H9 (cell line): ENCODE data around the gene CTNNBL1. TPM values are rescaled to one million over a fixed set of nuclear protein-coding genes. Genes with fewer than 3 reads are reported as not detected.

Experiments
- DNase-seq: peaks from one replicate; pipeline ENCODE4 v3.0.0-alpha.2; 2017
- H2AFZ ChIP-seq: one replicate; pipeline ENCODE4 v1.6.1; 2013; ENCODE audit warnings: mild to moderate bottlenecking, low read length, control low read depth, moderate library complexity
- H2AK5ac ChIP-seq: 2 replicates; pipeline ENCODE4 v1.6.1; 2013; ENCODE audit warnings: low read length, control low read depth, mixed read lengths; ENCODE audit not compliant: insufficient read length
- H2BK120ac ChIP-seq: one replicate; pipeline ENCODE4 v1.6.1; 2013; ENCODE audit warnings: low read depth, mild to moderate bottlenecking, low read length, control low read depth, inconsistent platforms; ENCODE audit not compliant: poor library complexity, severe bottlenecking
- H2BK12ac ChIP-seq: 2 replicates; pipeline ENCODE4 v1.6.1; 2013; ENCODE audit warnings: low read length, control low read depth, mixed read lengths, low read depth; ENCODE audit not compliant: insufficient read length
- H2BK15ac ChIP-seq: 2 replicates; pipeline ENCODE4 v1.6.1; 2013; ENCODE audit warnings: low read depth, low read length, control low read depth
- H2BK20ac ChIP-seq: one replicate; pipeline ENCODE4 v1.6.1; 2013; ENCODE audit warnings: low read depth, mild to moderate bottlenecking, low read length, control low read depth, inconsistent platforms; ENCODE audit not compliant: poor library complexity, severe bottlenecking
- H2BK5ac ChIP-seq: 2 replicates; pipeline ENCODE4 v1.6.1; 2013; ENCODE audit warnings: low read length, control low read depth, mixed read lengths; ENCODE audit not compliant: insufficient read length
- H3K14ac ChIP-seq: 2 replicates; pipeline ENCODE4 v1.6.1; 2013; ENCODE audit warnings: low read length, control low read depth; ENCODE audit not compliant: insufficient read depth
- H3K18ac ChIP-seq: 2 replicates; pipeline ENCODE4 v1.6.1; 2013; ENCODE audit warnings: low read depth, mild to moderate bottlenecking, mixed read lengths, low read length, control low read depth; ENCODE audit not compliant: insufficient read length
- H3K23ac ChIP-seq: 2 replicates; pipeline ENCODE4 v1.6.1; 2013; ENCODE audit warnings: low read length, control low read depth, mixed read lengths, low read depth; ENCODE audit not compliant: insufficient read length
- H3K23me2 ChIP-seq: 2 replicates; pipeline ENCODE4 v1.6.1; 2013; ENCODE audit warnings: low read depth, mild to moderate bottlenecking, mixed read lengths, low read length, control low read depth; ENCODE audit not compliant: insufficient read length, poor library complexity, severe bottlenecking
- H3K27ac ChIP-seq: 2 replicates; pipeline ENCODE4 v1.5.1; 2013; ENCODE audit warnings: low read length, control low read depth, mixed read lengths, low read depth; ENCODE audit not compliant: insufficient read length
- H3K27me3 ChIP-seq: 2 replicates; pipeline ENCODE4 v1.6.1; 2013; ENCODE audit warnings: low read length, control low read depth, inconsistent platforms; ENCODE audit not compliant: insufficient read depth
- H3K4ac ChIP-seq: 2 replicates; pipeline ENCODE4 v1.6.1; 2013; ENCODE audit warnings: low read depth, mild to moderate bottlenecking, control low read depth, inconsistent platforms, low read length, moderate library complexity
- H3K4me1 ChIP-seq: 2 replicates; pipeline ENCODE4 v1.6.1; 2013; ENCODE audit warnings: low read length, control low read depth, inconsistent platforms; ENCODE audit not compliant: insufficient read depth
- H3K4me2 ChIP-seq: 2 replicates; pipeline ENCODE4 v1.6.1; 2013; ENCODE audit warnings: low read length, control low read depth, mixed read lengths; ENCODE audit not compliant: insufficient read length, insufficient read depth
- H3K56ac ChIP-seq: 2 replicates; pipeline ENCODE4 v1.6.1; 2013; ENCODE audit warnings: low read depth, mild to moderate bottlenecking, mixed read lengths, low read length, control low read depth; ENCODE audit not compliant: insufficient read length
- H3K79me1 ChIP-seq: 2 replicates; pipeline ENCODE4 v1.6.1; 2013; ENCODE audit warnings: low read depth, mild to moderate bottlenecking, moderate library complexity, low read length, control low read depth, inconsistent platforms; ENCODE audit not compliant: insufficient read depth, poor library complexity, severe bottlenecking
- H3K79me2 ChIP-seq: 2 replicates; pipeline ENCODE4 v1.6.1; 2013; ENCODE audit warnings: low read length, control low read depth, inconsistent platforms; ENCODE audit not compliant: insufficient read depth
- H3K9ac ChIP-seq: 2 replicates; pipeline ENCODE4 v1.6.1; 2013; ENCODE audit warnings: low read length, control low read depth, mixed read lengths; ENCODE audit not compliant: insufficient read length; ENCODE audit errors: extremely low read depth
- H3K9me3 ChIP-seq: one replicate; pipeline ENCODE4 v1.6.1; 2013; ENCODE audit warnings: low read depth, low read length, inconsistent platforms; ENCODE audit not compliant: control insufficient read depth
- H3T11ph ChIP-seq: one replicate; pipeline ENCODE4 v1.6.1; 2013; ENCODE audit warnings: mild to moderate bottlenecking, low read length, control low read depth, inconsistent platforms
- H4K20me1 ChIP-seq: one replicate; pipeline ENCODE4 v1.6.1; 2013; ENCODE audit not compliant: control insufficient read depth, insufficient read length, insufficient read depth
- H4K5ac ChIP-seq: 2 replicates; pipeline ENCODE4 v1.6.1; 2013; ENCODE audit warnings: low read depth, mild to moderate bottlenecking, mixed read lengths, low read length, control low read depth; ENCODE audit not compliant: insufficient read length
- H4K8ac ChIP-seq: replicated peaks from 2 replicates; pipeline ENCODE4 v1.6.1; 2013; ENCODE audit warnings: low read length, control low read depth, mixed read lengths, low read depth; ENCODE audit not compliant: insufficient read length
- H4K91ac ChIP-seq: 2 replicates; pipeline ENCODE4 v1.6.1; 2013; ENCODE audit warnings: low read depth, mild to moderate bottlenecking, moderate library complexity, mixed read lengths, low read length, control low read depth; ENCODE audit not compliant: insufficient read length
- H3K27ac Mint-ChIP-seq, 3 experiments: 2 replicates in 2 of 3; 3 replicates in 1 of 3; pipeline ENCODE4 v1.8.0; 2020 to 2021; ENCODE audit warnings: mixed read lengths in 3 of 3, mild to moderate bottlenecking in 1 of 3, moderate library complexity in 1 of 3
- H3K27me3 Mint-ChIP-seq: 2 replicates; pipeline ENCODE4 v1.8.0; 2021; ENCODE audit warnings: low read depth, mild to moderate bottlenecking, moderate library complexity, mixed read lengths
- H3K36me3 Mint-ChIP-seq, 3 experiments: 2 replicates in 2 of 3; 3 replicates in 1 of 3; pipeline ENCODE4 v1.8.0; 2020 to 2021; ENCODE audit warnings: low read depth in 3 of 3, mixed read lengths in 3 of 3; ENCODE audit not compliant: insufficient read depth in 1 of 3
- H3K4me1 Mint-ChIP-seq, 2 experiments: 2 replicates each; pipeline ENCODE4 v1.8.0; 2020; ENCODE audit warnings: mixed read lengths in 2 of 2
- H3K4me3 Mint-ChIP-seq, 2 experiments: 2 replicates in 1 of 2; 3 replicates in 1 of 2; pipeline ENCODE4 v1.8.0; 2020 to 2021; ENCODE audit warnings: mild to moderate bottlenecking in 2 of 2, mixed read lengths in 2 of 2, moderate library complexity in 1 of 2
- H3K9me3 Mint-ChIP-seq, 2 experiments: 2 replicates in 1 of 2; 3 replicates in 1 of 2; pipeline ENCODE4 v1.8.0; 2020; ENCODE audit warnings: mild to moderate bottlenecking in 2 of 2, mixed read lengths in 2 of 2, moderate library complexity in 1 of 2
- WGBS: extraction: QIAGEN DNeasy Blood & Tissue Kit; methylation state at CpG from one replicate; pipeline ENCODE4 v1.1.7; 2013; ENCODE audit warnings: missing lambda C conversion rate, low lambda C conversion rate, mixed read lengths; ENCODE audit not compliant: insufficient read length; ENCODE audit errors: extremely low coverage; 5-methylcytosine and 5-hydroxymethylcytosine counted together
- total RNA-seq: library from RNA; stranded (reverse); gene quantifications from 2 replicates; pipeline ENCODE4 v1.2.1, GENCODE V29; 2021
- TF ChIP-seq, protein P1 (sequence below): fragments of 200-600 bp; sonication (generic); conservative IDR thresholded peaks from 3 replicates; pipeline ENCODE4 v1.8.0; 2021; ENCODE audit warnings: antibody characterized with exemption, mild to moderate bottlenecking

Gene CTNNBL1
- total RNA-seq, 1 experiment from 2014 or later, result 67.2 TPM

DNA sequence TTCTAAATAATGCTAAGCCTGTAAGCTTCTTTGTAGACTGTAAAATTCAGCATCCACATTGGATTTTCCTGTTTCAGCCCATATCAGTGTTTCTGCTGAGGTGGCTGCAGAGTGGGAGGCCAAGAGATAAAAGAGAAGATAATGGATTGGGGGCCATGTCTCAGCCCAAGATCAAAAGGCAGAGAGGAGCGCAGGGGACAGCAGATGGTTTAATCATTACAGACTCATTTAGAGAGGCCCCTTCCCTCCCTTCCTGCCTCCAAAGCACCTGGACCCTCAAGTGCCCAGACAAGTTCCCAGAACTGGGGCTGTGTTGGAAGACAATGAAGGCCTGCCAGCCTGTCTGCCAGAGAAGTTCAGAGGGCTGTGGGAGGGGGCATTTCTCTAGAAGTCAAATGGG lies 20.4 kb upstream of the CTNNBL1 start:
- WGBS, result no CpG with 5 or more reads among the region's 1 CpG
- Histone ChIP-seq H3K4me1 (no peaks in the 10 kb centered on the region; the same call in 1 of the 2 replicates), H4K8ac (no peak overlapping the region), H3K18ac (no peak overlapping the region), H3K4me2 (no peak overlapping the region), H2BK12ac (no peak overlapping the region), H3K14ac (no peak overlapping the region), H3K79me1 (no peaks in the 10 kb centered on the region), H2AK5ac (no peak overlapping the region), H4K20me1 (no peaks in the 10 kb centered on the region), H3K56ac (no peak overlapping the region), H3K9ac (no peak overlapping the region), H4K91ac (no peak overlapping the region), H3K27me3 (no peaks in the 10 kb centered on the region), H2AFZ (no peak overlapping the region), H2BK15ac (no peak overlapping the region), H2BK5ac (no peak overlapping the region), H4K5ac (no peak overlapping the region), H2BK20ac (no peak overlapping the region), H3T11ph (no peak overlapping the region), H2BK120ac (no peak overlapping the region), H3K9me3 (no peaks in the 10 kb centered on the region), H3K23ac (no peak overlapping the region), H3K27ac (no peak overlapping the region), H3K4ac (no peak overlapping the region), H3K79me2 (no peaks in the 10 kb centered on the region), H3K23me2 (no peaks in the 10 kb centered on the region)
- peak overlapping the region in 1 of 3 experiments; percentile 67; a peak in 1 of 7 replicates for H3K27ac Mint-ChIP-seq
- H3K36me3 Mint-ChIP-seq, result no peaks in the 10 kb centered on the region
- no peak for DNase-seq
- no peak overlapping the region for H3K4me3 Mint-ChIP-seq
- TF ChIP-seq, protein P1, sequence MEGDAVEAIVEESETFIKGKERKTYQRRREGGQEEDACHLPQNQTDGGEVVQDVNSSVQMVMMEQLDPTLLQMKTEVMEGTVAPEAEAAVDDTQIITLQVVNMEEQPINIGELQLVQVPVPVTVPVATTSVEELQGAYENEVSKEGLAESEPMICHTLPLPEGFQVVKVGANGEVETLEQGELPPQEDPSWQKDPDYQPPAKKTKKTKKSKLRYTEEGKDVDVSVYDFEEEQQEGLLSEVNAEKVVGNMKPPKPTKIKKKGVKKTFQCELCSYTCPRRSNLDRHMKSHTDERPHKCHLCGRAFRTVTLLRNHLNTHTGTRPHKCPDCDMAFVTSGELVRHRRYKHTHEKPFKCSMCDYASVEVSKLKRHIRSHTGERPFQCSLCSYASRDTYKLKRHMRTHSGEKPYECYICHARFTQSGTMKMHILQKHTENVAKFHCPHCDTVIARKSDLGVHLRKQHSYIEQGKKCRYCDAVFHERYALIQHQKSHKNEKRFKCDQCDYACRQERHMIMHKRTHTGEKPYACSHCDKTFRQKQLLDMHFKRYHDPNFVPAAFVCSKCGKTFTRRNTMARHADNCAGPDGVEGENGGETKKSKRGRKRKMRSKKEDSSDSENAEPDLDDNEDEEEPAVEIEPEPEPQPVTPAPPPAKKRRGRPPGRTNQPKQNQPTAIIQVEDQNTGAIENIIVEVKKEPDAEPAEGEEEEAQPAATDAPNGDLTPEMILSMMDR, result no peak
- H3K9me3 Mint-ChIP-seq, result no peaks in the 10 kb centered on the region
- H3K27me3 Mint-ChIP-seq, result peaks cover 15% of the 10 kb centered on the region
- H3K4me1 Mint-ChIP-seq, result peaks cover 12 to 20% of the 10 kb centered on the region in 2 experiments
